Measurements from ENCODE around the gene SLC39A8.

The SLC39A8 gene

DNA sequence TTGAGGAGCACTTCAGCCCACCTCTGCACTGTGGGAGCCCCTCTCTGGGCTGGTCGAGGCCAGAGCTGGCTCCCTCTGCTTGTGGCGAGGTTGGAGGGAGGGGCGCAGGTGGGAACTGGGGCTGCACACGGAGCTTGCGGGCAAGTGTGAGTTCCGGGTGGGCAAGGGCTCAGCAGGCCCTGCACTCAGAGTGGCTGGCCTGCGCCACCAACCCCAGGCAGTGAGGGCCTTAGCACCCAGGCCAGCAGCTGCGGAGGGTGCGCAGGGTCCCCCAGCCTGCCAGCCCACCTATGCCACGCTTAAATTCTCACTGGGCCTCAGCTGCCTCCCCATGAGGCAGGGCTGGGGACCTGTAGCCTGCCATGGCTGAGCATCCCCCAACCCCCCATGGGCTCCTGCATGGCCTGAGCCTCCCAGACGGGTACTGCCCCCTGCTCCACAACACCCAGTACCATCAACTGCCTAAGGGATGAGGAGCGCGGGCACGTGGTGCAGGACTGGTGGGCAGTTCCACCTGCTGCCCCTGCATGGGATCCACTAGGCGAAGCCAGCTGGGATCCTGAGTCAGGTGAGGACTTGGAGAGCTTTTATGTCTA is 110.9 kb downstream of the SLC39A8 start:
- no peak for DNase-seq (ENCODE audit: low read depth in 2 of 2)

DNA sequence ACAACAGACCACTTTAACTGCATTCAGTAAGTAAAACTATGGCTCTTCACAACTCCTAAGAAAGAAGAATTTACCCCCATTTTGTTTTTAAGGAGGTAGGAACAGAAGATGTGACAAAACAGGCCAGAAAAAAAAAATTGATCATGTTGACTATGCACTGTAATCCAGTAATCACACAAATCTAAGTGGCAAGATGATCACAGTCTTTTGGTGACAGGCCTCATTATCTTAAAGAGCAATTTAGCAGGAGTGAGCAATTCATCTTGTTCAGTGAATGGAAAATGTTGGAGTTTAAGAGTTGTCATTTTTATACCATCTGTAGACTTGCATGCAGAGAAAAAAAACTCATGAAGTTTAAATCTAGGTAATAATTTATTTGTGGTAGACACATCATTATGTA is 115.1 kb downstream of the SLC39A8 start:
- no peak for DNase-seq (ENCODE audit: low read depth in 2 of 2)

DNA sequence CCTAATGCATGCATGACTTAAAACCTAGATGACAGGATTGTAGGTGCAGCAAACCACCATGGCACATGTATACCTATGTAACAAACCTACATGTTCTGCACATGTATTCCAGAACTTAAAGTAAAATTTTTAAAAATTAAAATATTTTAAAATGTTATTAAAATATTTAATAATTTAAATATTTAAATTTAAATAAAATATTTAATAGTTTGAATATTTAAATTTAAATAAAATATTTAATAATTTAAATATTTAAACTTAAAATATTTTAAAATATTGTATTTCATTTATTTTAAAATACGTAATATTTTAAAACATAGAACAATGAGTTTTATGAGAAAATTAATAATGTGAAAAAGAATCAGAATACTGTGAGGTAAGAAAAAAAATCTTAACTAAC is 117.9 kb downstream of the SLC39A8 start:
- no peak for DNase-seq (ENCODE audit: low read depth in 2 of 2)

DNA sequence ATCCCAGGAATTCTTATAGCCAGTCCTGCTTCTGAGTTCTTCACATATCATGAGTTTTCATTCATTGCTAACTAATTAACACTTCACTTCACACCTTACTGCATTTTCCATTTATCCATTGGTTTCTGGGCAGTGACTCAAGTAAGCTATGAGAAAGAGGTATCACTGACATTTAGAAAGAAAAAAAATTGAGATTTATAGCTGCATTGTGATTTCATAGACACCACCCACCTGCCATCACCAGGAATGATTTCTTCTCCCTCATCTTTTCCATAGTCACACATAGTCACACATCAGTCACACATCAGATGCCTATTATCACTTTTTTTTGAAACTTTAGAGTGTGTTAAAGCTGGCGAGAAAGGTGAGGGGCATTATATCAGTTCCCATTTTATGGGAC is 121.8 kb downstream of the SLC39A8 start:
- DNase-seq (ENCODE audit: low read depth in 2 of 2) = no peak

DNA sequence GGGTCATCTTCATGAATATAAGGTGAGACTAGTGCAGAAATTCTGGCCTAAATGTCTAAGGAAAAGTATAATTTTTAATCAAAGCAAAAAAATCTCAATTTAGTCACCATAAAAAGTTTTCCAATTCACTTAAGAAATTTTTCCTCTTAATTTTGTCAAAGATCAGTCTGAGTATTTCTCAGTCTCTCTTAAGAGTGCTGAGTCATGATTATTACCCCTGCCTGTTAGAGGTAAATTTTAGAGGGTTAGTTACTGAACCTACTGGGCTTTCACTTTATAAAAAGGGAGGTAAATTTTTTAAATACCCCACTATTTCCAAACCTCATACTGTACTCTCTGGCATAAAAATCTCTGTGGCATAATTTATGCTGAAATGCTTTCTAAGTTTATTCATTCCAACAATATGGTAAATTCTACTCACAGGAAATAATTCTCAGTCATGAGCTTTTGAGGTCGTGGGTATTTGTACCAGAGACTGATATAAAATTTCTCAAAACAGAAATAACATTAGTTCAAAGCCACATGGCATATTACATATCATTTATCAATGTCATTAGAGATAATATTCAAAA is 122.4 kb downstream of the SLC39A8 start:
- no peak for DNase-seq (ENCODE audit: low read depth in 2 of 2)

DNA sequence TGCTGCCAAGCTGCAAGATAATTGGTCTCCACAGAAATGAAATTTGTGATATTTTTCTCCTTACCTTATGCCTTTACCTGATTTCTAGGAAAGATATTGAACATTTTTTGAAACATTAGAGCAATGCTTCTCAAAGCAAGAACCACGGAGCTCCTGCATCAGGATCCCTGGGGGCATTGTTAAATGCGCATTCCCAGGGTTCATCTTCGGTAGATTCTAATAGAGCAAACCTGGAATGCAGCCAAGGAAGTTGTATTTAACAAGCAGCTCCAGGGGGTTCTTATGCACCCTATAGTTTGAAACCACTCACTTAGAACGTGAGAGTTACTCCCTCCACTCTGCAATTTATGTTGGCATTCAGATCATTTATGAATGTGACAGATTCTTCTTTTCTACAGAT is 126.2 kb downstream of the SLC39A8 start:
- DNase-seq (ENCODE audit: low read depth in 2 of 2) = no peak

DNA sequence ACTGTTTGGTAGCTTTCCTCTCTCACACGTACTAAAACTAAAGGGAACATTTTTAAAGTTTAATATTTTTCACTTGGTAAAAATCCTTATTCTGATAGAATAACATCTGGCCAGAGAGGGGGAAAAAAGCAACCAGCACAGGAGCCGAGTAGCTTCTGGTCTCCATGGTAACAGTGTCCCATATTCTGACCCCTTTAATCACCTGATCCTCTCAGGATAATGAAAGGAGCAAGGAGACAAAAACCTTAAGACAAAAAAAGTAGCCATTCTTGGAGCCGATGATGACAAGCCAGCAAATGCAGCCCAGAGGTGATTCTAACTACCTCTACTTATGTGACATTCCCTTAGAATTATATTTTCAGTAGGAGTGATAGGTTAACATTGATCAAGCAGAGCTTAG is 126.6 kb downstream of the SLC39A8 start:
- no peak for DNase-seq (ENCODE audit: low read depth in 2 of 2)

DNA sequence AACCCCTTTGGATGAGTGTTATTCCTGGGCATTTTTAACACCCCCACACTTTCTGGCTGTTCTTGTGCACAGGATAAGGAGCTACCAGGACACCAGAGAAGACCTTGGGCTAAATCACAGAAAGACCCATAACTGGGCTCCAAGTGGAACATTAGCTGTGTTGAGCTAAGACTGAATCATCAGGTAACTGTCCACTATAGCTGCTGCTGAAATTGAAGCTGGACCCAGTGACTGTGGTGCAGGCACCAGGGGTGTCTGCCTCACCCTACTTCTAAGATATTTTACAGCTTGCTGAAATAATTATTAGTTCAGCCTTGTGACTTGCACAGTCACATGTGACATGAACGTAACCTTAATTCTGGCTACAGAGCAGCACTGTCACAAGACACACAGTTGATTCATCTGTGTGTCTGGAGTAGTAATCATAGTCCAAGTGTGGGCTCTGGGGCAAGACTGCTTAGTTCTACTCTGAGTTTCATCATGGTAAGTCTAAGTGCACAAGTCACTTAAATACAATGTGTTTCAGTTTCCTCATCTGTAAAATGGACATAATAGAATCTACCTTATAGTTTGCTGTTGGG is 127.4 kb downstream of the SLC39A8 start:
- DNase-seq (ENCODE audit: low read depth in 2 of 2) = no peak

DNA sequence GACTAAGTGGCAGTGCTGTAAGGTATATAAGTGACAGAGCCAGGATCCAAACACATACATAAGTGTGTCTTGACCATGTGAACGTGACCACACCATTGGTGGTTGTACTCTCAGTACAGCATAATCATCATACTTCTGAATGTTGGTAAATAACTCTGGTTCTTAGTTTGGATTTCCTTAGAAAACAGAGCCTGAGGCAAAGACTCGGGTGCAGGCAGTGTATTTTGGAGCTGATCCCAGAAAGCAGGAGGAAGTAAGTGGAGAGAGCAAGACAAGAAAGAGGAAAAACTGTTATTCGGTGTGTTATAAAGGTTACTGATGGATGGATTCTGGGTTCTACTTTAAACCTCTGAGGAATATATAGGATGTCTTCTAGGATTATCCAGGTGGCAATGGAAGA is 127.9 kb downstream of the SLC39A8 start:
- DNase-seq (ENCODE audit: low read depth in 2 of 2) = no peak

DNA sequence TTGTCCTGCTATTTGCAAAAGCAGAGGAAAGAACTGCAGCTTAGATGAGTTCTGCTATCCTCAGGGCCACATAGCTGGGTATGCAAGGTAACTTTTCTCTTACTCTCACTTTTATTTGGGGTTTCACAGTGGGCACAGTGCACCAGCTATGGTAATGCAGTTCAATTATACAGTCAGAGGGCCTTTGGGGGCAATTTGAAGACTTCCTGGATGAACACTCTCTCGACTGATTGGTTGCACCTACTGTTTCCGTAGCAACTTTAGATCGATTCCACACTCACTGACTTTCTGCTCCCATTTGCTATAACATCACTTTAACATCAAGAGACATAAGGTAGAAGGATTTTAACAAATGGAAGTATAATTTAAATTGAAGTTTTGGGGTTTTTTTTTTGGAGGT is 128.6 kb downstream of the SLC39A8 start:
- no peak for DNase-seq (ENCODE audit: low read depth in 2 of 2)

DNA sequence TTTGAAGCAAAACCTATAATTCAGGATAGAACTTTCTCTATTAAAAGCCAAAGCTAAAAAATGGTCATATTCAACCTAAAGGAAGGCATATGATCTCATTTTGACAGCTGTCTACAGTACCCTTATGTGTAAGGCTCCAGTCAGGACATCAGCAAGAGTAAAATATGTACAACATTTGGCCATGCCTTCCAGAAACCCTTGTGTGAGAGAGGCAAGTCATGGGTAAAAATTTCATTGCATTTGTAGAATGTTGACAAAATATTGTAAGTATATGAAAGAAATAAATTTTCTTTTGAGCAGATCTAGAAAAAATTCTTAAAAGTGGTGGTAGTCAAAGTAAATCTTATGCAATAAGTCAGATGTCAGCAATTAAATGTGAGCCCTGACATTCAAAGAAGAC is 132.3 kb downstream of the SLC39A8 start:
- no peak for DNase-seq (ENCODE audit: low read depth in 2 of 2)
